WTC11 (cell line): ENCODE measurements around the gene PRRX1.

Experiments
- ZNF317 ChIP-seq: sonication (generic); formaldehyde crosslinking; IDR thresholded peaks from 2 replicates; pipeline ENCODE4 v1.8.1; 2023; ENCODE audit warnings: low read depth, mild to moderate bottlenecking, moderate library complexity, missing genetic modification reagents, borderline replicate concordance
- TF ChIP-seq, protein P1 (sequence below): fragments of 200-600 bp; IDR thresholded peaks from 2 replicates; pipeline ENCODE4 v1.8.0; 2022; ENCODE audit warnings: antibody characterized with exemption
- TF ChIP-seq, protein P2 (sequence below): sonication (generic); formaldehyde crosslinking; IDR thresholded peaks from 2 replicates; pipeline ENCODE4 v1.8.0; 2023; ENCODE audit warnings: mild to moderate bottlenecking, missing genetic modification reagents

DNA sequence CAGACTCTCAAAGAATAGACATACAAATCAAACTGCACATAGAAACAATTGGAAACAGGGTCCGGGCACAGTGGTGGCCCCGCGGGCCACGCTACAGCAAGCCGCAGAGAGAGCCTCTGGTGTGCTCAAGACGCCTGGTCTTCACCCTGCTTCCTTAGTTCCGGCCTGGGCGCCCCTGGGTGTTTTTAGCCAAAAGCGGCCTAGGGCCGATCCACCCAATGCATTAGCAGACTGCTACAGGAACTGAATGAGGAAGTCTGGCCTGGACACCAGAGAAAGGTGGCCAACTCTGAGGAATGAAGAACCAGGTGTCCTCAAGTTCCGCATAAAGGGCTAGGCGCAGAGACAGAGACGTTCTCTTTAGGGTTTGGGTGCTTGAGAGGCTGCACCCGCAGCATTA lies 1.7 kb downstream of the PRRX1 start:
- TF ChIP-seq, protein P1, sequence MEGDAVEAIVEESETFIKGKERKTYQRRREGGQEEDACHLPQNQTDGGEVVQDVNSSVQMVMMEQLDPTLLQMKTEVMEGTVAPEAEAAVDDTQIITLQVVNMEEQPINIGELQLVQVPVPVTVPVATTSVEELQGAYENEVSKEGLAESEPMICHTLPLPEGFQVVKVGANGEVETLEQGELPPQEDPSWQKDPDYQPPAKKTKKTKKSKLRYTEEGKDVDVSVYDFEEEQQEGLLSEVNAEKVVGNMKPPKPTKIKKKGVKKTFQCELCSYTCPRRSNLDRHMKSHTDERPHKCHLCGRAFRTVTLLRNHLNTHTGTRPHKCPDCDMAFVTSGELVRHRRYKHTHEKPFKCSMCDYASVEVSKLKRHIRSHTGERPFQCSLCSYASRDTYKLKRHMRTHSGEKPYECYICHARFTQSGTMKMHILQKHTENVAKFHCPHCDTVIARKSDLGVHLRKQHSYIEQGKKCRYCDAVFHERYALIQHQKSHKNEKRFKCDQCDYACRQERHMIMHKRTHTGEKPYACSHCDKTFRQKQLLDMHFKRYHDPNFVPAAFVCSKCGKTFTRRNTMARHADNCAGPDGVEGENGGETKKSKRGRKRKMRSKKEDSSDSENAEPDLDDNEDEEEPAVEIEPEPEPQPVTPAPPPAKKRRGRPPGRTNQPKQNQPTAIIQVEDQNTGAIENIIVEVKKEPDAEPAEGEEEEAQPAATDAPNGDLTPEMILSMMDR: no peak
- TF ChIP-seq ZNF317 (CRISPR knock-in tag): no peak
- TF ChIP-seq, protein P2, sequence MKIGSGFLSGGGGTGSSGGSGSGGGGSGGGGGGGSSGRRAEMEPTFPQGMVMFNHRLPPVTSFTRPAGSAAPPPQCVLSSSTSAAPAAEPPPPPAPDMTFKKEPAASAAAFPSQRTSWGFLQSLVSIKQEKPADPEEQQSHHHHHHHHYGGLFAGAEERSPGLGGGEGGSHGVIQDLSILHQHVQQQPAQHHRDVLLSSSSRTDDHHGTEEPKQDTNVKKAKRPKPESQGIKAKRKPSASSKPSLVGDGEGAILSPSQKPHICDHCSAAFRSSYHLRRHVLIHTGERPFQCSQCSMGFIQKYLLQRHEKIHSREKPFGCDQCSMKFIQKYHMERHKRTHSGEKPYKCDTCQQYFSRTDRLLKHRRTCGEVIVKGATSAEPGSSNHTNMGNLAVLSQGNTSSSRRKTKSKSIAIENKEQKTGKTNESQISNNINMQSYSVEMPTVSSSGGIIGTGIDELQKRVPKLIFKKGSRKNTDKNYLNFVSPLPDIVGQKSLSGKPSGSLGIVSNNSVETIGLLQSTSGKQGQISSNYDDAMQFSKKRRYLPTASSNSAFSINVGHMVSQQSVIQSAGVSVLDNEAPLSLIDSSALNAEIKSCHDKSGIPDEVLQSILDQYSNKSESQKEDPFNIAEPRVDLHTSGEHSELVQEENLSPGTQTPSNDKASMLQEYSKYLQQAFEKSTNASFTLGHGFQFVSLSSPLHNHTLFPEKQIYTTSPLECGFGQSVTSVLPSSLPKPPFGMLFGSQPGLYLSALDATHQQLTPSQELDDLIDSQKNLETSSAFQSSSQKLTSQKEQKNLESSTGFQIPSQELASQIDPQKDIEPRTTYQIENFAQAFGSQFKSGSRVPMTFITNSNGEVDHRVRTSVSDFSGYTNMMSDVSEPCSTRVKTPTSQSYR (CRISPR knock-in tag): no peak
